Measurements from ENCODE around the gene KCND2.
"Not testable (repeated sequence)": the region's sequence is repeated elsewhere in the genome, so short reads cannot be mapped to it uniquely, and the experiment has no call there.

Gene KCND2

GRCh38 chr7:120775755-120776154 is 502.8 kb downstream of the KCND2 start:
- DNase-seq, result no peak

- not testable (repeated sequence) for DNase-seq
Measured at GRCh38 chr7:120779078-120779477, 506.1 kb downstream of the KCND2 start.

DNA sequence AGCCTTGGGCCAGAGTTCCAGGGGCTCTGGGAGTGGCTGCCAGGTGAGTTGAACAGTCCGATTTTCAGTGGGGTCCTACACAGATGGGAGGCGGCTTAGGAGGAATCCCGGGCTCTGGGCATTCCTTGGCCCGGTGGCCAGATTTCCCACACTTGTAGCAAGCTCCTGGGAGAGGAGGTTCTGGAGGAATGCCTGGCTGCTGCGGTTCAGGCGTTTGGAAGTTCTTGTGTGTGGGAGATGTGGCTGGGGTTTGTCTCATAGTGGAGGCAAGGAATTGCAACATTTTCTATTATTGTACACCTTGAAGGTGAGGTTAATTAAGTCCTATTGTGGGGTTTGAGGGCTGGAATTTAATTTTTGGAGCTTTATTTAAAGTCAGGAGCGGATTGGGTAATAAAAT is 507.5 kb downstream of the KCND2 start:
- not testable (repeated sequence) for DNase-seq

- DNase-seq, result no peak
Measured at GRCh38 chr7:120780938-120781337, 508.0 kb downstream of the KCND2 start.

DNA sequence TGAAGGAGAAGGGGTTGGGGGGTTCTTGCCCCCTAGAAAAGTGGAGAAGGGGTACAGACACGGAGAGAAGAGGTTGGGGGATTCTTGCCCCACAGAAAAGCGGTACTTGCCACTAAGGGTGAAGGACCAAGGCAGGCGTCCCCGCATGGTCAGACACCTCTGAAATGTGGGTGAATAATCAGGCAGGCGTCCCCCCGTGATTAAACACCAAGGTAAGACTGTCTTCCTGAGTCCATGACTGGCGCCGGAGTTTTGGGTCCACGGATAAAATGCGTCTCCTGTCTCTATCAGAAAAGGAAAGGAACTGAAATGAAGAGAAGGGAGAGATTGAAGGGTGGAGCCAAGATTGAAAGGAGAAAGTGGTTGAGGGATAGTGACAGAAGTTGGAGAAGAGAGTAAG is 508.9 kb downstream of the KCND2 start:
- DNase-seq, result not testable (repeated sequence)

- no peak for DNase-seq
Measured at GRCh38 chr7:120783273-120783672, 510.3 kb downstream of the KCND2 start.

- DNase-seq, result no peak
Measured at GRCh38 chr7:120783721-120784120, 510.7 kb downstream of the KCND2 start.

DNA sequence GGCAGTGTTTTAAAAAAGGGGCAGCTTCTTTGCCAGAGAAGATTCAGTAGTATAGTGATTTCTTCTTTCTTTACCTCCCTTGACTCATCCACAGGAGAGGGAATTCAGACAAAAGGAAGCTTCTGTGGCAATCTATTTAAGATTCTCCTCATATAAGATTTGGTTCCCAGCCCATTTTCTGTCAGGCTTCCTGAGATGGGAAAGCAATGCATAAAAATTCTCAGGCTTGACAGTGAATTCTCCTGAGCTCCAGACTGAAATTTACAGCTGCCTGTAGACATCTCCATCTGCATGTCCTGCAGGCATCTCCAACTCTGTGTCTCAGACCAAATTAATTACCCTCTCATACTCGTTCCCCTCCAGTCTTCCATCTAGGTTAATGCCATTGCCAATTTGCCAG is 512.1 kb downstream of the KCND2 start:
- DNase-seq, result no peak

DNA sequence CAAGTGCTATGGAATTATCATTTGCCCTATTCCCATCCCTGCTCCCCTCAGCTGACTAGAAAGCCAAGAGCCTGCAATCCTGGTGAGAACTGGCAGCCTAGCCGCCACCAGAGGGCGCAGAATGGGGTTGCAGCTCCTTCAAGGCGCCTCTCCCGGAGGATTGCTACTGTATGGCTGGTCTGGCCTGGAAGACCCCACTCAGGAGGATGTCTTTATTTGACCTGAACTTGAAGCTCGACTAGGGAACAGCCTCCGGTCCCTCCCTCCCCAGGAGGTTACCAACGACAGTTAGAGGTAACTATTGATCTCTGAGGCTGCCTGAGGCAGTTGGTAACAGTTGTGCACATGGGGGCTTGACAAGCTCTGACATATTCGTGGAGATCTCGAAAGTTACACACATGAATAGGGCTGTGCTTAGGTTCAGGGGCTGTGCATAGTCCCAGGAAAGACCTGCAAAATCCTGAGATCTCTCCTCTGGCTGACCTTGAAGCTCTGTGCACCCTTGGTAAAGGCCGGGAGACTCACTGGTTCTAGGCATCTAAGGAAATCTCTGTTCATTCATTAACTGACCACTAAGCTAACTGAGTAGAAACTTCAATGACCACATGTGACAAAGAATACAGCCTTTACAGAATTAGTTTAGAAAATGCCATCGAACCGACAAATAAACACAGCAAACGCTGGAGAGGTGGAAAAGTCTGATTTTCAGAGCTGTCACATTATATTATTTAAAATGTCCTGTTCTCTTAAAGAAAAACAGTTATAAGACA is 519.3 kb downstream of the KCND2 start:
- DNase-seq, result peak; percentile 73 to 76

- no peak for DNase-seq
Measured at GRCh38 chr7:120792861-120793130, 519.8 kb downstream of the KCND2 start.

GRCh38 chr7:120793213-120793936 is 520.4 kb downstream of the KCND2 start:
- DNase-seq, result no peak

DNA sequence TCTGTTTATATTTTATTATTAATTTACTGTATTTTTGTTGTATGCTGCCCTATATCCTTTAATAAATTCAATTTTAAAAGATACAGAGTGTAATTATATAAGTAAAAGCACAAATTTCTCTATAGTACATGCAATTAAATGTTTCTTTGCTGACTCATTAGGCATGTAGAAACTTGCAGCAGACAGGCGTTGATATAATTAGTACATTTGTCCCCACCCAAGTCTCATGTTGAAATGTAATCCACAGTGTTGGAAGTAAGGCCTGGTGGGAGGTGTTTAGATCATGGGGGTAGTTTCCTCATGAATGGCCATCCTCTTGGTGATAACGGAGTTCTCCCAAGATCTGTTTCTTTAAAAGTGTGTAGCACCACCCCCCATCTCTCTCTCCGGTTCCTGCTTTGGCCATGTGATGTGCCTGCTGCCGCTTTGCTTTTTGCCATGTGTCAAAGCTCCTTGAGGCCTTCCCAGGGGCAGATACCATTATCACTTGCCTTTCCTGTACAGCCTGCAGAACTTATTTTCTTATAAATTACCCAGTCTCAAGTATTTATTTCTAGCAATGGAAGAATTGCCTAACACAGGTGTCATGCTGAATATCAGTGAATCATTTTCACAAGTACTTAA is 521.2 kb downstream of the KCND2 start:
- DNase-seq, result no peak

- no peak for DNase-seq
Measured at GRCh38 chr7:120797026-120797645, 524.2 kb downstream of the KCND2 start.

DNA sequence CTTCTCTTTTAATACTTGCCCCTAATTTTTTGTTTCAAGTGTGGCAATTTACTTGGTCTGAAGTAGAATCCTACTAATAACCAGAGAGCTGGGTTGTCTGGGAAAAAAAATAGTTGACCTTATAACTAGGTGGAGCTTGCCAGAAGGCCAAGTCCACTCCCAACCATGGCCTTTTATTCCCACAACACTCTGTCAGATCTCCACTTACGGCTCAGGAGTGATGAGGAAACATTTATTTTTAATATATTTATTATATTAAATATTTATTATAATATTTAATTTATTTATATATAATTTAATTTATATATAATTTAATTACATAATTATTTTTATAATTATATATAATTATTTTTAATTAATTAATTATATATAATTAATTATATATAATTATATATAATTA is 526.2 kb downstream of the KCND2 start:
- DNase-seq, result no peak
